ENCODE results near the gene GPR78.

GPR78 gene

DNA sequence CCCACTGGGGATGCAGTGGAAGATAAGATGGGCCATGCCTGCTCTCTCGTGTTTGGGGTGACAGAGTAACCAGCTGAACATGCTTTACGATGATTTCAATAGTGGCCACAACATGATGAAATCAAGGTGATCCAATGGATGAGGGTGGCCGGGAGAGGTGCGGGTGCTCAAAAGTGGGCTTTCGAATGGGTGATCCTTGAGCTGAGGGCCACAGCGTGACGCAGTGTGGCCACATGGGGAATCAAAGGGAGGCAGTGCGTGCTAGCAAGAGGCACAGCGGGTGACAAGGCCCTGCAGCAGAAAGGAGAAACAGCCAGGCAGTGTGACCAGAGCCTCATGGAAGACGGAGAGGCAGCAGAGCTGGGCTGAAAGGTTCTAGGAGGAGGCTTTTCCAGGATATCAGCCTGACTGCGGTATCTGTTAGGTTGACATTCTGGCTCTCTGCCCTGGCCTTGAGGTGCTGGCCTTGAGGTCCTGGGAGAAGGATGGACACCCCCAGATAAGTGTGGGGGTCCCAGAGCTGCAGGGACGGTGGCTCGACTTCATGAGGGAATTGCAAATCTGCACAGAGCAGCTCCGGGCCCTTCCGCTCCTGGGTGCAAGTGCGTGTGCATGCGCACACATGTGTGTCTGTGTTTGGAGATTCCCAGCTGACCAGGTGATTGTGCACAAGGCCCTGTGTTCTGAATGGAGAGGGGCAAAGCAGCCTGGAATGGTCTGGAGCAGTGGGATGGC, 38.0 kb upstream of the GPR78 start:
- Mint-ChIP-seq H3K4me1 (peaks cover 2% of the 10 kb centered on the region), H3K9me3 (no peaks in the 10 kb centered on the region), H3K27me3 (no peaks in the 10 kb centered on the region), H3K27ac (no peak overlapping the region), H3K36me3 (ENCODE audit: low read depth) (no peaks in the 10 kb centered on the region), H3K4me3 (no peak overlapping the region)
- ATAC-seq: no peak
- DNase-seq: no peak

DNA sequence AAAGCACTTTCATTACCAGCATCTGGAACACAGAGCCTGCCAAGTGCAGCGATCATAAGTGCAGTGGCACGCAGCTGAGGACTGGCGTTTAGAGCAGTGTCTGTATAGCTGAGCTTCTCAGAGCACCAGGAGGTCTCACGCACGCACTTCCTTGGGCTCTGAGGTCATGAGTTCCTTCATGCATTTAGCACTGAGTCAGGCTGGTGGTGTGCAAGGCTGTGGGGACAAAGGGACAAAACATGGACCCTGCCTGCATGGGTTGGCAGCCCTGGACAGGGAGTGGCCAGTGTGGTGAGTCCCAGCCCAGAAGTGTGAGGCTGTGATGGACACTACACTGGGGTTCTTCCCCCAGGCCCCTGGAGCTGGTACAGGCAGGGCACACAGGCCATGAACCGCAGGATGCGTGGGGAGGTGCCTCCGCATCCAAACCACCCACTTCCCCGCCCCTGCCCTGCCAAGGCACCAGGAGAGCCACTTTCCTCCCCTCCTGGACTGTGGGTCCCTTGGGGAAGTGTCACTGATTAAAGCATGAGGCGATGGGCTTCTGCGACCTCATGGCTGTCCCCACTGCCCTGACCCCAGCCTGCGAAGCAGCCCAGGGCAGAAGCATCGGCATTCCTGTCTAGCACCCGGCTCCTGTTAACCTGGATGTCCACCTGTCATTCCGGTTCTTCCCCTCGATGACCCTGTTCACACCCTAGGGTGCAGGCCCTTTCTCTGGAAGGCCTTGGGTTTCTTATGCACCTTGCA, 37.2 kb upstream of the GPR78 start:
- Mint-ChIP-seq H3K4me3 (no peak overlapping the region), H3K9me3 (no peaks in the 10 kb centered on the region), H3K36me3 (ENCODE audit: low read depth) (no peaks in the 10 kb centered on the region), H3K27me3 (no peaks in the 10 kb centered on the region), H3K4me1 (peaks cover 2% of the 10 kb centered on the region), H3K27ac (no peak overlapping the region)
- ATAC-seq (no peak), DNase-seq (no peak)

DNA sequence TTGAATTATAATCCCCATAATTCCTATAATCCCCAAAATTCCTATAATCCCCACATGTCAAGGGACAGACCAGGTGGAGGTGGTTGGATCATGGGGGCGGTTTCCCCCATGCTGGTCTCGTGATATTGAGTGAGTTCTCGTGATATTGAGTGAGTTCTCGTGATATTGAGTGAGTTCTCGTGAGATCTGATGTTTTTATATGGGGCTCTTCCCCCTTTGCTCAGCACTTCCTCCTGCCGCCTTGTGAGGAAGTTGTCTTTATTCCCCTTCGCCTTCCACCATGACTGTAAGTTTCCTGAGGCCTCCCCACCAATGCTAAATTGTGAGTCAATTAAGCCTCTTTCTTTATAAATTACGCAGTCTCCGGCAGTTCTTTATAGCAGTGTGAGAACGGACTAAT, 36.6 kb upstream of the GPR78 start:
- Mint-ChIP-seq H3K4me1 (peaks cover 2% of the 10 kb centered on the region), H3K27ac (no peak overlapping the region), H3K4me3 (no peak overlapping the region), H3K36me3 (ENCODE audit: low read depth) (no peaks in the 10 kb centered on the region), H3K27me3 (no peaks in the 10 kb centered on the region), H3K9me3 (no peaks in the 10 kb centered on the region)
- ATAC-seq: no peak
- DNase-seq: no peak

DNA sequence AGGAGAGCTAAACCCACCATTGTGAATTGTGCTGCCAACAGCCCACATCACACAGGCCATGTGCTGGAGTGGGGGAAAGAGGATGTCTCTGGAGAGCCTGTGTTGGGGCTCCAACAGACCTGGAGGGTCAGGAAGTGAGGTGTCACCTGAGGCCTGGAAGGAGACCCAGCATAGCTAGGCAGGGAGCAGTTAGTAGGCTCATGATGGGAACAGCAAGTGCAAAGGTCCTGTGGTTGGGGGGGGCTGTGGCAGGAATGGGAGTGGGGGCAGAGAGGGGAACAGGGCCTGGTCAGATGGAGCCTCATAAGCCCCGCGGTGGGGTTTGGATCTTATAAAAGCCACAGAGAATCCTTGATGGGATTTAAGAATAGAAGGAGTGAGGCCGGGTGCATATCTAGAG, 35.9 kb upstream of the GPR78 start:
- no peak for DNase-seq
- no peaks in the 10 kb centered on the region for H3K36me3 Mint-ChIP-seq (ENCODE audit: low read depth)
- ATAC-seq: no peak
- H3K9me3 Mint-ChIP-seq: no peaks in the 10 kb centered on the region
- no peak overlapping the region for H3K4me3 Mint-ChIP-seq
- H3K27ac Mint-ChIP-seq: no peak overlapping the region
- peaks cover 2% of the 10 kb centered on the region for H3K4me1 Mint-ChIP-seq
- no peaks in the 10 kb centered on the region for H3K27me3 Mint-ChIP-seq

DNA sequence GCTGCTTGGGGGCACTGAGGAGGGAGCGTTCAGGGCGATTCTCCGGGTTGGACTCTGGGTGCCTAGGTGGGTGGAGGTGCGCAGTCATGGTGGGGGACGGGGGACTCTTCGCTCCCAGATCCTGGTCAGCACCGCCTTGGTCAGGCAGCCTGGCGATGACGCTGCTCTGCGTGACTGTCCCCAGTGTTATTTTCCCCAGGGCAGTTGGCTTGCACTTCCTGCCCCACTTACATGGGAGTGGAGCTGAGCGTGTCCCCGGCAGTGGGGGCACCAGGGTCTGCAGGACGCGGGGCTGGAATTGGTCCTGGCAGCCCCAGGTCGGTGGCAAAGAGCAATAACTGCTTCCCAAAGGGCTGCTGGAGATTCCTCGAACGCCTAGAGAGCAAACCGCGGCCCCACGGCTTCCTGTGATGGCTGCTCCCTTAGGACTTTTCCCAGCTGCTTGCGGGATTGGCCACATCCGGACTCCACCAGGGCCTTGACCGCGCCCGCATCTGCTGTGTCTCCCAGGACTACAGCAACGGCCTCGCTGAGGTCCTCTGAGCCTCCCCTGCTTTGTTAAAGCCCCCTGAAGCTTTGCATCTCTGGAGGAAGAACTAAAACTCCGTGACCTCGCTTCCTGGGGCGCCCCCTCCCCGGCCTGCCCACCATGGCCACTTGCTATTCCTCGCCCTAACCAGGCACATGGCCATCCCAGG, 35.3 kb upstream of the GPR78 start:
- DNase-seq: no peak
- no peaks in the 10 kb centered on the region for H3K9me3 Mint-ChIP-seq
- H3K4me3 Mint-ChIP-seq: no peak overlapping the region
- ATAC-seq: no peak
- no peaks in the 10 kb centered on the region for H3K36me3 Mint-ChIP-seq (ENCODE audit: low read depth)
- peaks cover 2% of the 10 kb centered on the region for H3K4me1 Mint-ChIP-seq
- H3K27me3 Mint-ChIP-seq: no peaks in the 10 kb centered on the region
- no peak overlapping the region for H3K27ac Mint-ChIP-seq

DNA sequence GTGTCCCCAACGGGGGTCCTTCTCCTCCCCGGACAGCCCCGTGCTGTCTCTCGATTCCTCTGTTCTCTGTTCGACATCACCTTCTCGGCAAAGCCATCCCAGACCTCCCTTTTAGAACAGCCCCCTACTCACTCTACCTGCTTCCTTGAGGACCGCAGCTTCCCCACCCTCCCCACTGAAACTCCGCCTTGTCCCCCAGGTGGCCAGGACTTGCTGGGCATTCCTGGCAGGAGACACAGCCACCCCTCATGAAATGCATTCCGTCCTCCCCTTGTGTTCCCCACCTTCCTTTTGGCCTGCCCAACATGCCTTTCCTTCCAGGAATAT, 34.8 kb upstream of the GPR78 start:
- Mint-ChIP-seq H3K27me3 (no peaks in the 10 kb centered on the region), H3K27ac (no peak overlapping the region)

DNA sequence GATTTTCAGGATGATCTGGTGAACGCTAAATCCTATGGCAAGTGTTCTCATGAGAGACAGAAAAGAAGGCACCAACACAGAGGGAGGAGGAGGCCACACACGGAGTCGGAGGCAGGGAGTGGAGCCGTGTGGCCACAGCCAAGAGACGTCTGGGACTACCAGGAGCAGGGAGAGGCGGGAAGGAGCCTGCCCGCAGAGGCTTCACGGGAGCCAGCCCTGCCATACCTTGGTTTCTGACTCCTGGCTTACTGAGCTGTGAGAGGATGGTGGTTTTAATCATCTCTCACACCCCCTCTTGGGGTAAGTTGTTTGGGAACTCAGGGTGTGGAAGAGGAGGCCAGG, 33.5 kb upstream of the GPR78 start:
- Mint-ChIP-seq H3K27me3 (no peaks in the 10 kb centered on the region), H3K4me1 (no peaks in the 10 kb centered on the region), H3K27ac (no peak overlapping the region), H3K36me3 (ENCODE audit: low read depth) (no peaks in the 10 kb centered on the region), H3K4me3 (no peak overlapping the region), H3K9me3 (no peaks in the 10 kb centered on the region)
- no peak for DNase-seq
- no peak for ATAC-seq

More for the DNA sequence above, 34.8 kb upstream of the GPR78 start:
- no peaks in the 10 kb centered on the region for H3K36me3 Mint-ChIP-seq (ENCODE audit: low read depth)
- ATAC-seq: no peak
- no peaks in the 10 kb centered on the region for H3K9me3 Mint-ChIP-seq
- H3K4me1 Mint-ChIP-seq: no peaks in the 10 kb centered on the region
- no peak for DNase-seq
- H3K4me3 Mint-ChIP-seq: no peak overlapping the region

DNA sequence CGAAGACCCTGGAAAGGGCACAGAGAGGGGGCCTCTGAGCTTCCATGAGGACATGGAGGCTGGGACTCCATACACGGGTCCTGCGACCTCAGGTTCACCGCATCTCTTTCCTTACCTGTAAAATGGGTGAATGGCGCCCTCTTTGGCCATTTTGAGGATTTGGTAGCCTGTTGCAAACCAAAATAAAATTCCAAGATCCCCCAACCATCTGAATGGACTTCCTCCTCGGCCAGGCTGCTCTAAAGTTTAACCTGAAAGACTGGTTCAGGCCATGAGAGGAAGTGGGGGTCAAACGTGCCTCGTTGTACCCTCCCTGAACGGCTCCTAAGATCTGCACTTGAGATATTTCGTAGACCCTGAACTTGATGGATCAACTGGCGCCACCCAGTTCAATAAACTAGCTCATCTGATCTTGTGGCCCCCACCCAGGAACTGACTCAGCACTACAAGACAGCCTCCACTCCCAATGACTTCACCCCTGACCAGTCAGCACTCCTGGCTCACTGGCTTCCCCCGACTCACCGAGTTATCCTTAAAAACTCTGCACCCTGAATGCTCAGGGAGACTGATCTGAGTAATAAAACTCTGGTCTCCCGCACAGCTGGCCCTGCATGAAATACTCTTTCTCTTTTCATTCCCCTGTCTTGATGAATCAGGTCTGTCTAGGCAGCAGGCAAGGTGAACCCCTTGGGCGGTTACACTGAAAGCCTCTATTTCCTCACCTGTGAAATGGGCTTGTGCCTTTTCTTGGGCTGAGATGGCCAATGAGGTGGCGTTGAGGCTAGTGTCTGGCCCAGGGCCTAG, 32.9 kb upstream of the GPR78 start:
- no peak for DNase-seq

DNA sequence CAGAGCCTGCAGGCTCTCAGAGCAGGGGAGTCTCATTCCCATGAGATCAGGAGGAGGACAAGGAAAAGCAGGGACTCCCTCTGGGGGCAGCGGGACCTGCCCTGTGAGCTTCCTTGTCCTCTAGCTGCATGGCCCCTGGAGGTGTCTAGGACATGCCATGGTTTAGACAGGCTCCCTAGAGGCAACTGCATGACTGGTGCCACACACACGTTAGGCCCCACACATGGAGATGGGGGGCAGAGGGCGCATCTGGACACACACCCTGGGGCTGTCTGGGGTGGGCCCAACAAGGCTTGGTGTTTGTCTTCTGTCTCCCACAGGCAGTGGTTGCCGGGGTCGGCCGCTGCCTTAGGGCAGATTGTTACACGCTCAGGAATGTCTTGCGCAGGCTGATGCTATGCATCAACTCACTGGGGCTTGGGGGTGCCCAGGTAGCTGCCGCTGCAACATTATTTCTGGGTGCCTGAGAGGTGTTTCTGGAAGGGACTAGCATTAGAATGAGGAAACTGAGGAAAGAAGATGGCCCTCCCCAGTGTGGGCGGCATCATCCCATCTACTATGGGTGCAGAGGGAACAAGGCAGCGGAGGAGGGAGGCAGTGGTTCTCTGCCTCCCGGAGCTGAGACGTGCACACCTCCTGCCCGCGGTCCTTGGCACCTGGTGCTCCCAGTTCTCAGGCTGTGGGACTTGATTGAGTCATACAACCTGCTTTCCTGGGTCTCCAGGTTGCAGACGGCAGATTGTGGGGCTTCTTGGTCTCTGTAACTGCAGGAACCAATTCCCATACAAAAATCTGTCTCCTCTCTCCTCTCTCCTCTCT, 32.1 kb upstream of the GPR78 start:
- DNase-seq: no peak
- H3K9me3 Mint-ChIP-seq: no peaks in the 10 kb centered on the region
- no peaks in the 10 kb centered on the region for H3K36me3 Mint-ChIP-seq (ENCODE audit: low read depth)
- H3K4me3 Mint-ChIP-seq: no peak overlapping the region
- no peaks in the 10 kb centered on the region for H3K27me3 Mint-ChIP-seq
- no peaks in the 10 kb centered on the region for H3K4me1 Mint-ChIP-seq
- no peak for ATAC-seq
- H3K27ac Mint-ChIP-seq: no peak overlapping the region

More for the DNA sequence above, 32.9 kb upstream of the GPR78 start:
- no peak for ATAC-seq
- Mint-ChIP-seq H3K4me1 (no peaks in the 10 kb centered on the region), H3K27me3 (no peaks in the 10 kb centered on the region), H3K4me3 (no peak overlapping the region), H3K36me3 (ENCODE audit: low read depth) (no peaks in the 10 kb centered on the region), H3K27ac (no peak overlapping the region), H3K9me3 (no peaks in the 10 kb centered on the region)

DNA sequence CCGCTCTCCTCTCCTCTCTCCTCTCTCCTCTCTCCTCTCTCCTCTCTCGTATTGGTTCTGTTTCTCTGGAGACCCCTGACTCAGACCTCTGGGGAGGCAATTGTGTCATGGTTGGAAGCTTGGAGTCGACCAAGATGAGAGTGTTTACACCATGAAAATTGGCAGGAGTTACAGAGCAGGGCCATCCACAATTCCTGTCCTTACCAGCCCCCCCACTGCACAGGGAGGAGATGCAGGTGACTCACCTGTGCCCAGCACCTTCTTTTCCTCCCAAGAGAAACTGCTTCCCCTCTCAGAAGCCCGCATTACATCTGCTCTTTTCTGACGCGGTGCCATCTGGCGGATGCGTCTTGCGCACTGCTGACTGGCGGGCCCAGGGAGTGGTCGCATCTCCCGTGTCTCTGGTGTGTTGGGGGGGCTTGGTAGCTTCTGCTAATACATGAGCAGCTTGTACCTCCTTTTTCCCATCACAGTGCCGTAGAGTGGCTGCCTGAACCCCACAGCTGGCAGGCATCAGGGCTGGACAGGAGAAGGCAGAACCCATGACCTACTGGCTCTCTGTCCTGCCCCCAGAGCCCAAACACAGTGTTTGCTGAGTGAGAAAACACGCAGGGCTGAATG, 31.4 kb upstream of the GPR78 start:
- no peak for ATAC-seq

DNA sequence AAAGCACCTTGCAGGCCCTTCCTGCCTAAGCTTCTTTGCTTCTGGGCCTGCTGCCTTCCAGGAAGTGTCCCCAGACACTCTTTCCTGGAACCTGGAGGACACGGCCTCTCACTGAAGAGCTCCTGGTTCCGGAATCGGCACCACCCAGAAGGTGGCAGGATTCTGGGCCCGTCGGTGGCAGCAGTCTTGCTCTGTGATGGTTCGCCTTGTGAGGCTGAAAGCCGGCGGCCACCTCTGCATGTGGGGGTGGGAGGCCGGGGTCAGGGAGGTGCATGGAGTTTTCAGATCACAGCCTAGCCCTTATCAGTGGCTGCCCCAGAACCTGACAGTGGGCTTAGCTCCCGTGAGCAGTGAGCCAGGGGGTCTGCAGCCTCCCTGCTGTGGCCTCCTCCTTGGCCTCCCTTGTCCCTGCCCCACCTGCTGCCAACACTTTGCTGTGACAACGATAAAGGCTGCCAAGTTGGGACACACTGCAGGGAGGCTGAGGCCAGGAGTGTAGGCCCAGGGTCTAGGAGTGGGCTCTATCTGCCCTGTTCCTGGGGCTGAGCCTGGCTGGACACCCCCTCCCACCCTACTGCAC, 30.8 kb upstream of the GPR78 start:
- no peaks in the 10 kb centered on the region for H3K36me3 Mint-ChIP-seq (ENCODE audit: low read depth)
- no peaks in the 10 kb centered on the region for H3K27me3 Mint-ChIP-seq
- no peak overlapping the region for H3K27ac Mint-ChIP-seq
- H3K9me3 Mint-ChIP-seq: no peaks in the 10 kb centered on the region
- no peak overlapping the region for H3K4me3 Mint-ChIP-seq
- ATAC-seq: no peak
- no peaks in the 10 kb centered on the region for H3K4me1 Mint-ChIP-seq
- DNase-seq: no peak

More for the DNA sequence above, 31.4 kb upstream of the GPR78 start:
- Mint-ChIP-seq H3K36me3 (ENCODE audit: low read depth) (no peaks in the 10 kb centered on the region), H3K27me3 (no peaks in the 10 kb centered on the region), H3K4me3 (no peak overlapping the region), H3K9me3 (no peaks in the 10 kb centered on the region), H3K4me1 (no peaks in the 10 kb centered on the region), H3K27ac (no peak overlapping the region)
- DNase-seq: no peak

DNA sequence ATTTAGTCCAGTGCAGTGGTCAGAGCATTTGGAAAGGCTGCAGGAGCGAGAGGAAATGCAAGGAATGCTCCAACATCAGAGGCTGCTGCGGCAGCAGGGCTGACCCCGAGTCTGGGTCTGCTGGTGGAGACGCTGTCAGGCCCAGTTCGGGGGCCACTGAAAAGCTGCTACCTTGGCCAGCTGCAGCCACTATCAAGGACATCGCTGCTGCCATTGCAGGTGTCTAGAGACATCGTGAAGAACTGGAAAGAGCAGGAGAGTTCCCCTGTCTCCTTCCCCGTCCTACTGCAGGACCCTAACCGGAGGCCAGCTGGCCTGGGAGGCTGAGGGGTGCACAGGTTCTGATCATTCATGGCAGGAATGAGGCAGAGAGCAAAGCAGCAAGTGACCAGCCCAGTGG, 29.5 kb upstream of the GPR78 start:
- Mint-ChIP-seq H3K9me3 (no peaks in the 10 kb centered on the region), H3K4me3 (no peak overlapping the region), H3K36me3 (ENCODE audit: low read depth) (no peaks in the 10 kb centered on the region), H3K4me1 (no peaks in the 10 kb centered on the region), H3K27ac (no peak overlapping the region), H3K27me3 (no peaks in the 10 kb centered on the region)
- no peak for DNase-seq
- no peak for ATAC-seq

DNA sequence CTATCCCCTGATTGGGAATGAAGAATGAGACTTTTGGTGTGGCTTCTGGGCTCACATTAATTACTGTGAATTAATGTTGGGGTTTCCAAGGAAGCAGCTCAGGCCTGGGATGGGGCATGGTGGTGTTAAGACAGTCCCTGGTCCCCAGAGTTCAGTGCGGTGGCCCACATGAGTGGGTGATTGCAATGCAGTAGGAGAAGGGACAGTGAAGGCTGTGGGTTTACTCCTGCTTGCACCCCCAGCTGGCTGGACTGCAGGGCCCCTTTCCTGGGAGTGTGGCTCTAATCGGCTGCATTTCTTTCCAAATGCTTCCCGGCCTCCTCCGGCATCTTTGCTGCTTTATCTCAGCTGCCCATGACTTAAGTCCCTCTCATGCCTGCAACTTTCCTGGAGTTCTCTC, 28.2 kb upstream of the GPR78 start:
- no peak for DNase-seq
- no peak overlapping the region for H3K27ac Mint-ChIP-seq
- H3K9me3 Mint-ChIP-seq: no peaks in the 10 kb centered on the region
- H3K4me1 Mint-ChIP-seq: no peaks in the 10 kb centered on the region
- no peak overlapping the region for H3K4me3 Mint-ChIP-seq
- H3K36me3 Mint-ChIP-seq (ENCODE audit: low read depth): no peaks in the 10 kb centered on the region
- H3K27me3 Mint-ChIP-seq: peaks cover under 1% of the 10 kb centered on the region
- no peak for ATAC-seq
